SK-MEL-5 (cell line): Measurements from ENCODE around the gene UQCRH. TPM values are rescaled to one million over a fixed set of nuclear protein-coding genes. Genes with fewer than 3 reads are reported as not detected.
"Not testable (repeated sequence)": the region's sequence is repeated elsewhere in the genome, so short reads cannot be mapped to it uniquely, and the experiment has no call there.

Experiments
- DNase-seq: peaks from one replicate; pipeline ENCODE4 v3.0.0-alpha.2; 2016; ENCODE audit warnings: low read depth, low spot score
- in situ Hi-C: cut with HindIII; loops from 2 replicates; pipeline ENCODE4 v1.10.0; 2016; ENCODE audit warnings: low sequenced_read_pairs, high pct_unique_total_duplicates, low pct_unique_long_range_greater_than_20kb
- total RNA-seq: library from RNA; depleted of rRNA; stranded (reverse); fragments of >200 nt; shearing (Covaris generic); gene quantifications from 2 replicates; pipeline ENCODE4 v1.2.3, GENCODE V29; 2014

The UQCRH gene
- total RNA-seq, 1 experiment from 2014 or later: 653 TPM

DNA sequence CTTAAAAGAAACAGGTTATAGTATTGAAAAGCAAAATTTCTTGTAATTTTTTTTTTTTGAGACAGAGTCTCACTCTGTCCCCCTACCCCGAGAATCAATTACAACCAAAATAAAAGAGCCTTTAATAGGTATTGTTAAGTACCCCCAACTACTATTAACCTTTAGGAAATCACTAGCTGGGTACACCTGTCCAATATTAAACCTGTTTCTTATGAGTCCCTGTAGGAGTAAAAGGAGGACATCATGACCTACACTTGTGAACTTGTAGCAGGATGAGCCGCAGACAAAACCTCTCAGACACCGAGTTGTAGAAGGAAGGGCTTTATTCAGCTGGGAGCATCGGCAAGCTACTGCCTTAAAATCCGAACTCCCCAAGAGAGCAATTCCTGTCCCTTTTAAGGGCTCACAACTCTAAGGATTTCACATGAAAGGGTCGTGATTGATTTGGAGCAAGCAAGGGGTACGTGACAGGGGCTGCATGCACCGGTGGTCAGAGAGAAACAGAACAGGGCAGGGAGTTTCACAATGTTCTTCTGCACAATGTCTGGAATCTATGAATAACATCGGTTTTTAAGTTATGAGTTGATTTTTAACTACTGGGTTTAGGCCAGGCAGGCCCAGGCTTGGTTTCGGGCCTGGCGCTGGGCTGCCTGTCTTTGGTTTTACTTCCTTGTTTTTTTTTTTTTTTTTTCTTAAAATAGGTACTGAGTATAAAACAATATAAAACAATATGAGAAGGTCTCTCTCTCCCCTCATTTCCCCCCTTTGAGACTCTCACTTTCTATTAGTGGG, 22.0 kb downstream of the UQCRH start:
- DNase-seq, in situ Hi-C loops: not testable (repeated sequence)

GRCh38 chr1:46328182-46328581, 24.7 kb downstream of the UQCRH start:
- DNase-seq, in situ Hi-C loops: not testable (repeated sequence)

- in situ Hi-C loops, DNase-seq: not testable (repeated sequence)
Measured at GRCh38 chr1:46329807-46330206, 26.3 kb downstream of the UQCRH start.

GRCh38 chr1:46330381-46330780, 26.9 kb downstream of the UQCRH start:
- DNase-seq, in situ Hi-C loops: not testable (repeated sequence)

DNA sequence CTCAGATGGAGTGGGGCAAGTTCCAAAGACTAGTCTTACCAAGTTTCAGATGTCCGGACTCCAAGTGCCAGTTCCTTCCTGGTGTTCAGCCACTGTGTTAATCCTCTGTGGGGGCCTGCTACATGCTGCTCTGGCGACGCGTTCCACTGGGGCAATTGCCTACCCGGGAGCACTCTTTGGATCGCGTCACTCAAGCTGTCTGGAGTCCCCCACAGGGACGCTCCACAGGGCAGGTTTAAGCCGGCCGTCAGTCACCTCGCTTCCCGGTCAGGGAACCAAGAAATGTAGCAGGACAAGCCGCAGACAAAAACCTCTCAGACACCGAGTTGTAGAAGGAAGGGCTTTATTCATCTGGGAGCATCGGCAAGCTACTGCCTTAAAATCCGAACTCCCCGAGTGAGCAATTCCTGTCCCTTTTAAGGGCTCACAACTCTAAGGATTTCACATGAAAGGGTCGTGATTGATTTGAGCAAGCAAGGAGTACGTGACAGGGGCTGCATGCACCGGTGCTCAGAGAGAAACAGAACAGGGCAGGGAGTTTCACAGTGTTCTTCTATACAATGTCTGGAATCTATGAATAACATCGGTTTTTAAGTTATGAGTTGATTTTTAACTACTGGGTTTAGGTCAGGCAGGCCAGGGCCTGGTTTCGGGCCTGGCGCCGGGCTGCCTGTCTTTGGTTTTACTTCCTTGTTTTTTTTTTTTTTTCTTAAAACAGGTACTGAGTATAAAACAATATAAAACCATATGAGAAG, 28.5 kb downstream of the UQCRH start:
- DNase-seq, in situ Hi-C loops: not testable (repeated sequence)

- in situ Hi-C loops: no loop called here
Measured at GRCh38 chr1:46333300-46334029, 30.0 kb downstream of the UQCRH start.

DNA sequence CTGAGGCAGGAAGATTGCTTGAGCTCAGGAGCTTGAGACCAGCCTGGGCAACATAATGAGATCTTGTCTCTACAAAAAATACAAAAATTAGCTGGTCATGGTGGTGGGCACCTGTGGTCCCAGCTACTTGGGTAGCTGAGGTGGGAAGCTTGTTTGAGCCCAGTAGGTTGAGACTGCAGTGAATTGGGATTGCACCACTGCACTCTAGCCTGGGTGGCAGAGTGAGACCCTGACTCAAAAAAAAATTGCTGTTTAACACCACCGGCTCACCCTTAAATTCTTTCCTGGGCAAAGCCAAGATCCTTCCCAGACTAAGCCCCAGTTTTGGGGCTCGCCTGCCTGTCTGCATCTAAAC, 30.5 kb downstream of the UQCRH start:
- no peak for DNase-seq
- in situ Hi-C loops: no loop called here

More at GRCh38 chr1:46333300-46334029, 30.0 kb downstream of the UQCRH start:
- peak; percentile 74 for DNase-seq

DNA sequence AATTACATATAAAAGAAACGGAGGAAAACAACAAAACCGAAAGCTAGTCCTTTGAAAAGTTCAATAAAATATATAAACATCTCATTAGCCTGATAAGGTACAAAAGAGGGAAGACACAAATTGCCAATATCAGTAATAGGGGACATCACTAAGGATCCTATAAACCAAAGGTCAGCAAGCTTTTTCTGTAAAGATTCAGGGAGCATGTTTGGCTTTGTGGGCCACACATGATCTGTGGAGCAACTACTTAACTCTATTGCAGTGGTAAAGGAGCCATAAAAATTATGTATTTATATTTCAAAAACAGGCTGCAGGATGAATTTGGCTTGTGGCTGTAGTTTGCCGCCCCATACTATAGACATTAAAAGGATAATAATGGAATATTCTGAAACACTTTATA, 31.6 kb downstream of the UQCRH start:
- DNase-seq: no peak
- in situ Hi-C loops: no loop called here

DNA sequence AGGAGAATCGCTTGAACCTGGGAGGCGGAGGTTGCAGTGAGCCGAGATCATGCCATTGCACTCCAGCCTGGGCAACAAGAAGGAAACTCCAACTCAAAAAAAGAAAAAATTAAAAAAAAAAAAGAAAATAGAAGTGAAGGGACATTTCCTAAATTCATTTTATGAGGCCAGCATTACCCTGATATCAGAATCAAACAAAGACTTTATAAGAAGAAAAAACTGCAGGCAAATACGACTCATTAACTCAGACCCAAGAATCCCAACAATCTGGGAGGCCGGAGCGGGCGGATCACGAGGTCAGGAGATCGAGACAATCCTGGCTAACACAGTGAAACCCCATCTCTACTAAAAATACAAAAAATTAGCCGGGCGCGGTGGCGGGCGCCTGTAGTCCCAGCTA, 33.9 kb downstream of the UQCRH start:
- in situ Hi-C loops, DNase-seq: not testable (repeated sequence)

GRCh38 chr1:46340404-46341221, 37.1 kb downstream of the UQCRH start, which contains the start of gene NSUN4:
TSS of gene NSUN4 (plus strand) at chr1:46340807. CDS start at chr1:46340827, 20 bp downstream.
- in situ Hi-C loops: no loop called here
- DNase-seq: peak; percentile 92

GRCh38 chr1:46341222-46342083, 38.0 kb downstream of the UQCRH start:
- DNase-seq: no peak
- in situ Hi-C loops: no loop called here

DNA sequence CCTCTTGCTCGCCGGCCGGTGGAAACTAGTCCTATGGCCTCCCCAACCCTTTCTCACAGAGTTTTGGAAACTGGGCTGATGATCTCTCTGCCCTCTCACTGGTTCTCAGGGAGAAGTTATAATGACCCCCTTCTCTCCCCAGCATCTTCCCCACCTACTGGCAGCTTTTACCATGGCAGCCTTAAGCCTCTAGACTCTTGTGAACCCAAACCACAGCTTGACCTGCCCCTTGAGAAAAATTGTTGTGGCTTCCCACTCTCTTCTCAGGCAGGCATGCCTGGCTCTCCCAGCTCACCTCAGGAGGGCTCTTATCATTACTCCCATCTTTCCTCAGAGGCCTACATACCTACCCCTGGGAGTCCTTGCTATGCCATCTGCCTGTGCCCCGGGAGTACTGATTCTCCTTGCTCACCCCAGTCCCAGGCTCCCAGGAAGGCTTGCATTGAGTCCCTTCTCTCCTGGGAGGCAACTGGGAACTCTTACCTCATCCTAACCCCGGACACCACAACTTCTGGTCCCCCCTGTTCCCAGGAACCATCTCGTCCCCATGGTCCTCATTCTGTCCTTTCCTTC, 38.7 kb downstream of the UQCRH start:
- in situ Hi-C loops: no loop called here
- DNase-seq: peak; percentile 47

- in situ Hi-C loops: no loop called here
- no peak for DNase-seq
Measured at GRCh38 chr1:46342677-46343350, 39.3 kb downstream of the UQCRH start.

DNA sequence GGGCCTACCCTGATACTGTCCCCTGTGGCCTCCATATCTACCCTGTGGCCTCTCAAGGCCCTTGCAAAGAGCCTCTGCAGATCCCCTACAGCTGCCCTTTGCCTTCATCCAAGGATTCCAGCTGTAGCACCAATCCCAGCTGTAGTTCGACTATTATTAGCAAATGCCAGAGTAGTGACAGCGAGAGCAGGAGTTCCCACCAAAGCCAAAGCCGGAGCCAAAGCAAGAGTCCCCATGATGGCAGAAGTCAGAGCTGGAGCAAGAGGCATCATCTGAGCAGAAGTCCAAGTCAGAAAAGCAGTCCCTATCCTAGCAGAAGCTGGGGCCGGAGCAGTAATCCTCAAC, 39.8 kb downstream of the UQCRH start:
- no peak for DNase-seq
- in situ Hi-C loops: no loop called here

DNA sequence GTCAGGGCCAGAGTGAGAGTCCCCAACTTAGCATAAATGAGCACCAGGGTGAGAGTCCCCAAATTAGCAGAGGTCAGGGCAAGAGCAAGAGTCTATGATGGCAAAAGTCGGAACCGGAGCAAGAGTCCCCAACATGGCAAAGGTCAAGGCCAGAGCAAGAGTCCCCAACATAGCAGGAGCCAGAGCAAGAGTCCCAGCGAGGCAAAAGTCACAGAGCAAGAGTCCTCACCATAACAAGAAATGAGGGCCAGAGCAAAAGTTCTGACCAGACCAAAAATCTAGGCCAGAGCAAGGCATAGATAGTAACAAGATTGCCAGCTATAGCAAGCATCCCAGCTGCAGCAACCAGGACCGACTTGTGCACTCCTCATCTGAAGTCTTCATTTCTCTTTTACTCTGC, 40.2 kb downstream of the UQCRH start:
- DNase-seq: no peak
- in situ Hi-C loops: no loop called here

GRCh38 chr1:46344481-46344880, 41.0 kb downstream of the UQCRH start:
- no peak for DNase-seq
- in situ Hi-C loops: no loop called here
